CD14-positive monocyte (primary cell): ENCODE measurements around the gene SPECC1L. TPM values are rescaled to one million over a fixed set of nuclear protein-coding genes. Genes with fewer than 3 reads are reported as not detected.

ENCODE experiments used
- DNase-seq, 3 donors: peaks; one replicate each; pipeline ENCODE4 v3.0.0-alpha.2; 2011 to 2022
- H2AFZ ChIP-seq: 2 replicates; pipeline ENCODE4 v1.6.0; 2012; ENCODE audit warnings: mild to moderate bottlenecking, low read depth, low read length, inconsistent platforms; ENCODE audit not compliant: insufficient read depth, poor library complexity, severe bottlenecking
- H3K27ac ChIP-seq, 2 donors: 1 replicate in 1 of 2; 2 replicates in 1 of 2; pipeline ENCODE4 v1.5.1; 2012 to 2013; ENCODE audit warnings: low read length in 2 of 2, control low read depth in 1 of 2, inconsistent platforms in 1 of 2, low read depth in 1 of 2, mild to moderate bottlenecking in 1 of 2
- H3K27me3 ChIP-seq, 2 donors: one replicate each; pipeline versions ENCODE4 v1.6.0 to v1.6.1; 2011 to 2013; ENCODE audit warnings: low read length in 2 of 2; ENCODE audit not compliant: control insufficient read depth in 2 of 2, insufficient read depth in 2 of 2
- H3K36me3 ChIP-seq, 2 donors: replicated peaks in 1 of 2; 1 replicate in 1 of 2; 2 replicates in 1 of 2; pipeline versions ENCODE4 v1.5.1 to v1.6.1; 2012 to 2013; ENCODE audit warnings: low read length in 2 of 2, control low read depth in 1 of 2, inconsistent platforms in 1 of 2, mild to moderate bottlenecking in 1 of 2; ENCODE audit not compliant: insufficient read depth in 2 of 2, control insufficient read depth in 1 of 2
- H3K4me1 ChIP-seq, 2 donors: 1 replicate in 1 of 2; 2 replicates in 1 of 2; pipeline versions ENCODE4 v1.5.1 to v1.6.1; 2012 to 2013; ENCODE audit warnings: low read length in 2 of 2, control low read depth in 1 of 2, inconsistent platforms in 1 of 2, mild to moderate bottlenecking in 1 of 2, moderate library complexity in 1 of 2; ENCODE audit not compliant: insufficient read depth in 2 of 2, control insufficient read depth in 1 of 2
- H3K4me2 ChIP-seq: replicated peaks from 2 replicates; pipeline ENCODE3; 2012; ENCODE audit warnings: low read length, moderate library complexity, mild to moderate bottlenecking; ENCODE audit not compliant: poor library complexity, severe bottlenecking; ENCODE audit errors: extremely low read depth
- H3K4me3 ChIP-seq, 3 experiments: fragments of 200-600 bp in 1 of 3; sonication (generic) in 1 of 3; replicated peaks in 1 of 3; 1 replicate in 2 of 3; 2 replicates in 1 of 3; pipeline ENCODE4 v1.5.1; 2011 to 2013; ENCODE audit warnings: low read length in 3 of 3, mild to moderate bottlenecking in 3 of 3, control low read depth in 2 of 3, low read depth in 2 of 3, inconsistent platforms in 1 of 3, moderate library complexity in 1 of 3
- H3K79me2 ChIP-seq: 2 replicates; pipeline ENCODE4 v1.6.0; 2012; ENCODE audit warnings: mild to moderate bottlenecking, control low read depth, inconsistent platforms, low read length, moderate library complexity; ENCODE audit not compliant: insufficient read depth
- H3K9ac ChIP-seq: 2 replicates; pipeline ENCODE4 v1.6.0; 2017; ENCODE audit warnings: low read length, mild to moderate bottlenecking; ENCODE audit not compliant: insufficient read depth, poor library complexity, severe bottlenecking
- H3K9me3 ChIP-seq, 2 donors: replicated peaks in 1 of 2; 1 replicate in 1 of 2; 2 replicates in 1 of 2; pipeline versions ENCODE4 v1.5.1 to v1.6.1; 2012 to 2013; ENCODE audit warnings: low read length in 2 of 2, control low read depth in 1 of 2; ENCODE audit not compliant: control insufficient read depth in 1 of 2, insufficient read depth in 1 of 2
- H4K20me1 ChIP-seq: 2 replicates; pipeline ENCODE4 v1.6.0; 2012; ENCODE audit warnings: mild to moderate bottlenecking, low read length, control low read depth, moderate library complexity; ENCODE audit not compliant: insufficient read depth
- H3K27ac Mint-ChIP-seq, 7 donors: one replicate each; pipeline ENCODE4 v1.8.0; 2020; ENCODE audit warnings: mild to moderate bottlenecking in 7 of 7, mixed read lengths in 7 of 7, moderate library complexity in 6 of 7, inconsistent platforms in 2 of 7
- H3K27me3 Mint-ChIP-seq, 3 donors: one replicate each; pipeline ENCODE4 v1.8.0; 2021 to 2022; ENCODE audit warnings: low read depth in 3 of 3, mild to moderate bottlenecking in 3 of 3, mixed read lengths in 3 of 3, moderate library complexity in 3 of 3, inconsistent platforms in 1 of 3
- H3K36me3 Mint-ChIP-seq, 2 donors: one replicate each; pipeline ENCODE4 v1.8.0; 2020; ENCODE audit warnings: mixed read lengths in 2 of 2, inconsistent platforms in 1 of 2, mild to moderate bottlenecking in 1 of 2
- H3K4me1 Mint-ChIP-seq: one replicate; pipeline ENCODE4 v1.8.0; 2020; ENCODE audit warnings: mild to moderate bottlenecking, mixed read lengths
- H3K4me3 Mint-ChIP-seq, 2 donors: one replicate each; pipeline ENCODE4 v1.8.0; 2020; ENCODE audit warnings: mild to moderate bottlenecking in 2 of 2, mixed read lengths in 2 of 2, moderate library complexity in 1 of 2
- H3K9me3 Mint-ChIP-seq, 7 donors: one replicate each; pipeline ENCODE4 v1.8.0; 2020 to 2022; ENCODE audit warnings: mixed read lengths in 7 of 7, mild to moderate bottlenecking in 6 of 7, moderate library complexity in 6 of 7, inconsistent platforms in 2 of 7
- CTCF ChIP-seq: fragments of 200-600 bp; IDR thresholded peaks from one replicate; pipeline ENCODE4 v1.8.0; 2022; ENCODE audit warnings: antibody characterized with exemption, mild to moderate bottlenecking
- WGBS: methylation state at CpG from one replicate; pipeline ENCODE4 v1.1.5; 2013; ENCODE audit warnings: missing lambda C conversion rate; ENCODE audit not compliant: insufficient coverage; 5-methylcytosine and 5-hydroxymethylcytosine counted together
- intact Hi-C, 2 donors: fragments of 100-400 bp; cut with micrococcal nuclease; formaldehyde crosslinking; loops; one replicate each; pipeline versions ENCODE4 v1.15.0 to v1.15.1; 2023
- polyA plus RNA-seq, 3 donors: library from polyadenylated mRNA; depleted of rRNA in 1 of 3; unstranded in 2 of 3; stranded (reverse) in 1 of 3; fragments of 300-500 nt in 2 of 3; fragments of >200 nt in 1 of 3; fragmentation: Illumina TruSeq in 2 of 3; gene quantifications; 1 replicate in 2 of 3; 2 replicates in 1 of 3; pipeline ENCODE4 v1.2.3, GENCODE V29; 2012 to 2021

Gene SPECC1L
- polyA plus RNA-seq, 3 donors = 2.5 to 7.2 (median 4.9) TPM

DNA sequence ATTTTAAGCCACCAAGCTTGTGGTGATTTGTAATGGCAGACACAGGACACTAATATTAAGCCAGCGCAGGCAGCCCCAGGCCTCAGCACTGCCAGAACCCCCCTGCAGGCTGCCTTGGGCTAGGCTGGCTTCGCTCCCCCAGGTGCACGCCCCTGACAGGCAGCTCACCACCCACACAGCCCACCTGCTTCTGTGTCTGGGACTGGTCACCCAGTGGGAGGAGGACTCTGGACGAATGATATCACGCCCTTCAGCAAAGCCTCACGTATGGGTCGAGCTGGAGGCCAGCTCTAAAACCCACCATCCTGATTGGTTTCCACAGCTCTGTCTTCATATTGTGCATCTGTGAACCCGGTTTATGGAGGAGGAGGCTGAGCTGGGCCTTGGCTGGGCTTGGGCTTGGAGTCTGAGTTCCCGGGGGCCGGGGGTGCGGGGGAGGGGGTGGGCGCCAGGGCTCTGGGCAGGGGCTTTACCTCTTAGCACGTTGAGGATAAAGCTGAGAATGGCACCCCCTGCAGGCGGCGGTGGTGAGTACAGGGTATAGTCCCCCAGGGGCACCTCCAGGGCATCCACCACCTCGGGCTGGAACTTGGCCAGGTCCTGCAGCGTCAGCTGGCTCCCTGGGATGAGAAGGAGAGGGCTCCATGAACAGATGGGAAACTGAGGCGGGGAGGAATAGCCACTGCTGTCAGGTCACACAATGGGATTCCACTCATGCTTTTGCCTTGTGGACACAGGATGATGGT lies 39.5 kb upstream of the SPECC1L start:
- Mint-ChIP-seq H3K36me3 (no peaks in the 10 kb centered on the region), H3K4me1 (no peaks in the 10 kb centered on the region), H3K4me3 (no peak overlapping the region), H3K27me3 (peaks cover 0 to 2% (median 1%) of the 10 kb centered on the region in 3 donors), H3K27ac (peak overlapping the region in 1 of 7 donors; percentile 37), H3K9me3 (peaks cover 0 to 7% (median 0%) of the 10 kb centered on the region in 7 donors)
- H3K27ac ChIP-seq = no peak overlapping the region
- H3K9me3 ChIP-seq = no peaks in the 10 kb centered on the region
- no peak overlapping the region for H3K4me2 ChIP-seq
- no peak overlapping the region for H3K4me3 ChIP-seq
- intact Hi-C loops = loop anchor here (2.0 to 5.0 kb wide), 2 partner anchors 40 to 44 kb away; no protein-coding TSS in a partner anchor
- no peaks in the 10 kb centered on the region for H3K4me1 ChIP-seq
- no peaks in the 10 kb centered on the region for H4K20me1 ChIP-seq
- no peaks in the 10 kb centered on the region for H3K36me3 ChIP-seq
- peak; percentile 84 for TF ChIP-seq CTCF
- no peak overlapping the region for H3K9ac ChIP-seq
- 67% methylated on average over 12 of the region's 18 CpGs for WGBS
- DNase-seq = peak; percentile 34 to 67 (median 55)
- no peaks in the 10 kb centered on the region for H3K27me3 ChIP-seq
- H3K79me2 ChIP-seq = no peaks in the 10 kb centered on the region
- no peak overlapping the region for H2AFZ ChIP-seq

- TF ChIP-seq CTCF = no peak
- H3K9ac ChIP-seq = no peak overlapping the region
- 100% methylated on average over 7 of the region's 9 CpGs for WGBS
- no peak for DNase-seq
- H3K4me1 ChIP-seq = no peaks in the 10 kb centered on the region
- no peaks in the 10 kb centered on the region for H3K79me2 ChIP-seq
- H3K4me3 Mint-ChIP-seq = no peak overlapping the region
- no peaks in the 10 kb centered on the region for H3K27me3 ChIP-seq
- peaks cover 0 to 2% (median 1%) of the 10 kb centered on the region in 3 donors for H3K27me3 Mint-ChIP-seq
- no peak overlapping the region for H3K27ac Mint-ChIP-seq
- no peaks in the 10 kb centered on the region for H3K4me1 Mint-ChIP-seq
- no peak overlapping the region for H3K4me2 ChIP-seq
- H3K4me3 ChIP-seq = no peak overlapping the region
- H4K20me1 ChIP-seq = no peaks in the 10 kb centered on the region
- intact Hi-C loops = loop anchor here (2.0 to 5.0 kb wide), 2 partner anchors 41 to 44 kb away; no protein-coding TSS in a partner anchor
- H3K9me3 ChIP-seq = no peaks in the 10 kb centered on the region
- no peaks in the 10 kb centered on the region for H3K36me3 Mint-ChIP-seq
- peaks cover 0 to 7% (median 0%) of the 10 kb centered on the region in 7 donors for H3K9me3 Mint-ChIP-seq
- no peaks in the 10 kb centered on the region for H3K36me3 ChIP-seq
- no peak overlapping the region for H3K27ac ChIP-seq
- no peak overlapping the region for H2AFZ ChIP-seq
Measured at GRCh38 chr22:24231706-24232105, 38.9 kb upstream of the SPECC1L start.
